Loucy (cell line): Measurements from ENCODE around the gene IFI35.

Experiments
- H2AFZ ChIP-seq: fragments of 200-600 bp; sonication (generic); 2 replicates; pipeline ENCODE4 v1.6.0; 2016; ENCODE audit warnings: antibody characterized with exemption, mild to moderate bottlenecking, low read length, moderate library complexity
- H3F3A ChIP-seq: fragments of 200-600 bp; 2 replicates; pipeline ENCODE4 v1.6.0; 2016; ENCODE audit warnings: antibody characterized with exemption, low read depth, mild to moderate bottlenecking
- H3K27me3 ChIP-seq: fragments of 200-600 bp; sonication (generic); 2 replicates; pipeline ENCODE4 v1.6.1; 2014; ENCODE audit warnings: low read length, mild to moderate bottlenecking; ENCODE audit not compliant: insufficient read depth, poor library complexity, severe bottlenecking
- H3K36me3 ChIP-seq: fragments of 200-600 bp; sonication (generic); 2 replicates; pipeline ENCODE4 v1.6.1; 2016; ENCODE audit warnings: low read length; ENCODE audit not compliant: insufficient read depth
- H3K4me1 ChIP-seq: fragments of 200-600 bp; sonication (generic); 2 replicates; pipeline ENCODE4 v1.5.1; 2014; ENCODE audit warnings: low read length, mild to moderate bottlenecking; ENCODE audit not compliant: insufficient read depth, poor library complexity, severe bottlenecking
- H3K4me2 ChIP-seq: fragments of 200-600 bp; sonication (generic); 2 replicates; pipeline ENCODE4 v1.6.0; 2014; ENCODE audit warnings: antibody characterized with exemption, low read length, low read depth, mild to moderate bottlenecking; ENCODE audit not compliant: poor library complexity, severe bottlenecking
- H3K4me3 ChIP-seq: fragments of 200-600 bp; sonication (generic); 2 replicates; pipeline ENCODE4 v1.5.1; 2014; ENCODE audit warnings: low read length, mild to moderate bottlenecking, mixed read lengths; ENCODE audit not compliant: poor library complexity, severe bottlenecking
- H3K79me2 ChIP-seq: fragments of 200-600 bp; sonication (generic); 2 replicates; pipeline ENCODE4 v1.6.1; 2014; ENCODE audit warnings: low read length; ENCODE audit not compliant: insufficient read depth
- H3K9ac ChIP-seq: fragments of 200-600 bp; sonication (generic); 2 replicates; pipeline ENCODE4 v1.6.0; 2014; ENCODE audit warnings: mild to moderate bottlenecking, low read depth, low read length, moderate library complexity; ENCODE audit not compliant: poor library complexity, severe bottlenecking
- H3K9me2 ChIP-seq: fragments of 200-600 bp; sonication (generic); replicated peaks from 2 replicates; pipeline ENCODE4 v1.6.1; 2016; ENCODE audit warnings: low read depth, low read length, mixed read lengths
- H3K9me3 ChIP-seq: fragments of 200-600 bp; sonication (generic); 2 replicates; pipeline ENCODE4 v1.6.1; 2014; ENCODE audit warnings: mild to moderate bottlenecking, antibody characterized with exemption, low read length, low read depth; ENCODE audit not compliant: insufficient read depth
- H4K20me1 ChIP-seq: fragments of 200-600 bp; sonication (generic); 2 replicates; pipeline ENCODE4 v1.6.0; 2014; ENCODE audit warnings: antibody characterized with exemption, low read length, mild to moderate bottlenecking; ENCODE audit not compliant: insufficient read depth, poor library complexity, severe bottlenecking
- CTCF ChIP-seq: fragments of 200-600 bp; sonication (generic); conservative IDR thresholded peaks from 2 replicates; pipeline ENCODE4 v1.5.1; 2014; ENCODE audit warnings: mild to moderate bottlenecking, antibody characterized with exemption, low read length
- EZH2phosphoT487 ChIP-seq: fragments of 200-600 bp; IDR thresholded peaks from 2 replicates; pipeline ENCODE4 v1.6.1; 2018; ENCODE audit warnings: antibody characterized with exemption, mild to moderate bottlenecking, moderate library complexity, borderline replicate concordance

IFI35 gene

GRCh38 chr17:43027091-43028032 is 20.8 kb downstream of the IFI35 start:
- Histone ChIP-seq H2AFZ (no peak overlapping the region), H3K4me3 (no peak overlapping the region), H3K27me3 (no peaks in the 10 kb centered on the region), H3K9ac (no peak overlapping the region), H3K9me2 (no peaks in the 10 kb centered on the region), H3K36me3 (no peaks in the 10 kb centered on the region), H4K20me1 (no peaks in the 10 kb centered on the region), H3K9me3 (no peaks in the 10 kb centered on the region), H3K4me1 (peaks cover 17% of the 10 kb centered on the region), H3F3A (peaks cover 7% of the 10 kb centered on the region; the same call in 1 of the 2 replicates), H3K4me2 (no peak overlapping the region), H3K79me2 (no peaks in the 10 kb centered on the region)
- TF ChIP-seq EZH2phosphoT487, result no peak
- TF ChIP-seq CTCF, result no peak

- Histone ChIP-seq H3F3A (peaks cover 7% of the 10 kb centered on the region; the same call in 1 of the 2 replicates), H4K20me1 (no peaks in the 10 kb centered on the region), H3K36me3 (no peaks in the 10 kb centered on the region), H3K9me3 (no peaks in the 10 kb centered on the region), H3K27me3 (no peaks in the 10 kb centered on the region), H2AFZ (no peak overlapping the region), H3K4me1 (peaks cover 17% of the 10 kb centered on the region), H3K4me3 (no peak overlapping the region), H3K4me2 (no peak overlapping the region), H3K79me2 (no peaks in the 10 kb centered on the region), H3K9me2 (no peaks in the 10 kb centered on the region), H3K9ac (no peak overlapping the region)
- TF ChIP-seq CTCF (no peak), EZH2phosphoT487 (no peak)
These were observed 21.8 kb downstream of the IFI35 start for GRCh38 chr17:43028221-43028861.

GRCh38 chr17:43030137-43030767 is 23.7 kb downstream of the IFI35 start:
- Histone ChIP-seq H3K79me2 (no peaks in the 10 kb centered on the region), H3K9me3 (no peaks in the 10 kb centered on the region), H3K36me3 (no peaks in the 10 kb centered on the region), H3K9ac (no peak overlapping the region), H3K4me3 (no peak overlapping the region), H3K27me3 (no peaks in the 10 kb centered on the region), H4K20me1 (no peaks in the 10 kb centered on the region), H3F3A (peaks cover 7% of the 10 kb centered on the region; the same call in 1 of the 2 replicates), H3K4me1 (peaks cover 13% of the 10 kb centered on the region), H3K4me2 (no peak overlapping the region), H2AFZ (no peak overlapping the region), H3K9me2 (no peaks in the 10 kb centered on the region)
- TF ChIP-seq CTCF, result no peak
- no peak for TF ChIP-seq EZH2phosphoT487
